Thoracic aorta (tissue), 2 donors: ENCODE data around the gene TMEM209. TPM values are rescaled to one million over a fixed set of nuclear protein-coding genes. Genes with fewer than 3 reads are reported as not detected.
"Not testable (repeated sequence)": the region's sequence is repeated elsewhere in the genome, so short reads cannot be mapped to it uniquely, and the experiment has no call there.

ENCODE experiments used
- ATAC-seq: fragments of 150-250 bp; one replicate; pipeline ENCODE4 v1.8.0; 2017; ENCODE audit warnings: low read depth; ENCODE audit not compliant: insufficient number of reproducible peaks, low FRiP score
- DNase-seq: peaks from one replicate; pipeline ENCODE4 v3.0.0-alpha.2; 2020; ENCODE audit warnings: low spot score
- H3K27ac ChIP-seq, 2 donors: fragments of 200-600 bp; sonication (generic); 1 replicate in 1 of 2; 2 replicates in 1 of 2; pipeline ENCODE4 v1.5.1; 2016; ENCODE audit warnings: mild to moderate bottlenecking in 2 of 2, moderate library complexity in 2 of 2
- H3K27me3 ChIP-seq: fragments of 200-600 bp; sonication (generic); replicated peaks from 2 replicates; pipeline ENCODE4 v1.6.0; 2016; ENCODE audit warnings: mild to moderate bottlenecking; ENCODE audit not compliant: insufficient read depth
- H3K36me3 ChIP-seq: fragments of 200-600 bp; sonication (generic); one replicate; pipeline ENCODE4 v1.5.1; 2016
- H3K4me1 ChIP-seq, 2 donors: fragments of 200-600 bp; sonication (generic); 1 replicate in 1 of 2; 2 replicates in 1 of 2; pipeline versions ENCODE4 v1.5.1 to v1.6.0; 2016; ENCODE audit warnings: low read depth in 2 of 2, mild to moderate bottlenecking in 1 of 2; ENCODE audit not compliant: control insufficient read depth in 1 of 2
- H3K4me3 ChIP-seq: fragments of 200-600 bp; sonication (generic); 2 replicates; pipeline ENCODE4 v1.5.1; 2016; ENCODE audit warnings: mild to moderate bottlenecking
- H3K9me3 ChIP-seq: fragments of 200-600 bp; sonication (generic); 2 replicates; pipeline ENCODE4 v1.5.1; 2016
- CTCF ChIP-seq: fragments of 200-600 bp; sonication (generic); IDR thresholded peaks from one replicate; pipeline ENCODE4 v1.5.1; 2019; ENCODE audit warnings: antibody characterized with exemption
- total RNA-seq, 2 donors: library from RNA; depleted of rRNA; stranded (reverse); fragments of >200 nt; gene quantifications; one replicate each; pipeline versions ENCODE4 v1.1.0 to v1.2.3, GENCODE V29; 2016

The TMEM209 gene
- total RNA-seq, 2 donors from 2014 or later: 8.7 to 9.9 TPM

DNA sequence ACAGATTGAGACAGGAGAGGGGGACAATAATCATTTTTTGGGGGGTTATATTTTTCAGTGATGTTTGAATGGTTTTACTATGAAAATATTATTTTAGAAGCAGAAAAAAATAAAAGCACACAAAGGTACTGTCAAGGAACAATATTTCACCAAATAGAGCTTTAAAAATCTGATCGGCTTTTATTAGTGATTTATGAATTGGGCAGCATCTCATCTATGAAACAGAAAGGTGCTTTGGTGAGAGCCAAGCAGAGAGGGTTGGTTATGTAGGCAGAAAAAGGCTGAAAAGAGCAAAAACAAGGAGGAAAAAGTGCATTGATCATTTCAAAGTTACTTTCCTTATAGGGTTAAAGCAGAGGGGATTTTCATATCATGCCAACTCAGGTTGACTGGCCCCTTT lies 35.0 kb upstream of the TMEM209 start:
- H3K4me1 ChIP-seq: no peaks in the 10 kb centered on the region
- no peak for TF ChIP-seq CTCF
- H3K27me3 ChIP-seq: no peaks in the 10 kb centered on the region
- no peak overlapping the region for H3K4me3 ChIP-seq
- no peaks in the 10 kb centered on the region for H3K9me3 ChIP-seq
- H3K36me3 ChIP-seq: no peaks in the 10 kb centered on the region
- DNase-seq: no peak
- H3K27ac ChIP-seq: no peak overlapping the region
- no peak for ATAC-seq

- not testable (repeated sequence) for ATAC-seq, DNase-seq, H3K27me3 ChIP-seq, H3K27ac ChIP-seq, H3K4me3 ChIP-seq, H3K36me3 ChIP-seq, H3K9me3 ChIP-seq, H3K4me1 ChIP-seq
Observed at GRCh38 chr7:130236361-130236760, 31.2 kb upstream of the TMEM209 start.

DNA sequence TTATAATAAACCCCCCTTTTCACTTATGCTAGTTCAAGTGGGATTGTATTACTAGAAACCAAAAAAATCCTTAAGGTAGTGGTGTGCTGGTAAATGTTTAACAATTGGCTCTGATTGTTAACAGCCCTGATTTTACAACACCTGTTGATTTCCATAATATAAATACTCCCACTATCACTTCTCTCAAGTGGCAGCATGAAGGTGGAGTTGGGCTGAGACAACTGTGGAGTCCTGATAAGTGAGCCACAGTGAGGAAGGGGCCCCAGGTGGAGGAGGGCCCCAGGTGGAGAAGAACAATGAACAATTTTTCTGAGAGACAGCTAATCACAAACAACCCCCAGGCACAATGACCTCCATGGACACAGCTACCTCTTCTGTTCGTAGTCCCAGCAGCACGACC lies 28.9 kb upstream of the TMEM209 start:
- Histone ChIP-seq H3K36me3 (no peaks in the 10 kb centered on the region), H3K4me1 (no peaks in the 10 kb centered on the region), H3K4me3 (no peak overlapping the region), H3K27ac (no peak overlapping the region), H3K9me3 (no peaks in the 10 kb centered on the region), H3K27me3 (no peaks in the 10 kb centered on the region)
- ATAC-seq (no peak), DNase-seq (no peak)
- TF ChIP-seq CTCF: no peak

- Histone ChIP-seq H3K27me3 (no peaks in the 10 kb centered on the region), H3K36me3 (no peaks in the 10 kb centered on the region), H3K27ac (no peak overlapping the region), H3K9me3 (no peaks in the 10 kb centered on the region), H3K4me3 (no peak overlapping the region), H3K4me1 (no peaks in the 10 kb centered on the region)
- no peak for DNase-seq
- TF ChIP-seq CTCF: no peak
- ATAC-seq: no peak
Observed at GRCh38 chr7:130232209-130232608, 27.0 kb upstream of the TMEM209 start.

DNA sequence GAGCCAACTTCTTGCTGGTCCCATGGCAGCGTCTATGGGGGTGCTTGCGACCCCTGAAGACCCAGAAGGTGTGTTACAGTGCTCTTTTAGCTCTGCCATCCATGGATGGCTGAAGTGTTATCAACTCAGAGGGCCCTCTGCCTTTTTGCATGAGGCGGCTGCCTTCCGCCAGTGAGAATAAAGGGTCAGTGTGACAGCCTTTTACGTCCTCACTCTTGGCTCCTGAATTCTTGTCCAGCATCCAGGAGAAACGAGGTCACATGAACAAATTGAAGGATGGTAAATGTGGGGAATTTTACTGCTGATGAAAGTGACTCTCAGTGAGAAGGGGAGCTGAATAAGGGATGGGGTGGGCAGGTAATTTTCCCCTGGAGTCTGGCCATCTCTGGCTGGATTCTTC lies 26.6 kb upstream of the TMEM209 start:
- Histone ChIP-seq H3K4me1 (no peaks in the 10 kb centered on the region), H3K27ac (no peak overlapping the region), H3K27me3 (no peaks in the 10 kb centered on the region), H3K4me3 (no peak overlapping the region), H3K9me3 (no peaks in the 10 kb centered on the region), H3K36me3 (no peaks in the 10 kb centered on the region)
- ATAC-seq: no peak
- no peak for TF ChIP-seq CTCF
- no peak for DNase-seq

DNA sequence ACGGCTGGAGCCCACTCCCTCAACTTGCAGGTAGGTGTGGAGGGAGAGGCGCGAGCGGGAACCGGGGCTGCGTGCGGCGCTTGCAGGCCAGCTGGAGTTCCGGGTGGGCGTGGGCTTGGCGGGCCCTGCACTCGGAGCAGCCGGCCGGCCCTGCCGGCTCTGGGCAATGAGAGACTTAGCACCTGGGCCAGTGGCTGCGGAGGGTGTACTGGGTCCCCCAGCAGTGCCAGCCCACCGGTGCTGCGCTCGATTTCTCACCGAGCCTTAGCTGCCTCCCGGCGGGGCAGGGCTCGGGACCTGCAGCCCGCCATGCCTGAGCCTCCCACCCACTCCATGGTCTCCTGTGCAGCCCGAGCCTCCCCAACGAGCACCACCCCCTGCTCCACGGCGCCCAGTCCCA lies 24.8 kb upstream of the TMEM209 start:
- H3K4me1 ChIP-seq, H3K27ac ChIP-seq, ATAC-seq, H3K9me3 ChIP-seq, H3K4me3 ChIP-seq, H3K36me3 ChIP-seq, DNase-seq, H3K27me3 ChIP-seq: not testable (repeated sequence)
